Islet of Langerhans (tissue), 1 donor: ENCODE measurements around the gene TSEN34.
"Not testable (repeated sequence)": the region's sequence is repeated elsewhere in the genome, so short reads cannot be mapped to it uniquely, and the experiment has no call there.

Experiments
- FAIRE-seq: peaks from one replicate; lab custom pipeline; 2011; peaks lifted over from hg19 to GRCh38; lab: Jason Lieb, UNC

Gene TSEN34

DNA sequence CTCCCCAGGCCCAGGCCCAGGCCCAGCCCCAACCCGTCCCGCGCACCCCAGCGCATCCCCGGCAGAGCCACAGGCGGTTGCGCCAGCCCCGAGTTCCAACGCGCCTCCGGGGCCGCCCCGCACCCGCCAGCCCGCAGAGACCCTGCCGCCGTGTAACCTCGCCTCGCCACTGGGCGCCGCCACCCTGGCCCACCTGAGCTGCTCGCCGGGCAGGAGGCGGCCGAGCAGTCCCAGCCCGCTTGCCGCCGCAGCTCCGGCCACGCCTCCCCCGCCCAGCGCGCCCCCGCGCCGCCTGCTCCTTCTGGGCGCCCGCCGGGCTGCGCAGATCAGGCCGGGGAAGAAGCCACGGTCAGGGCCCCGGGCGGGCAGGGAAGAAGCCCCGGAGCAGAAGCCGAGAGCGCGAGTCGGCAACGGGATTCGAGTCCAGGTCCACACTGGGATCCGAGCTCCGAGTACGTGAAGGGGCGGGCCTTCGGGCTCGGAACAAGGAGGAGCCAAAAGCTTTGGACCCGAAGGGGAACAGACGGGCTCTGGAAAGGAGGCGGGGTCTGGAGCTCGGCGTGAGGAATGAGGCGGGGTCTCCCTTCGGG is 1.9 kb upstream of the TSEN34 start, which contains the start of gene MBOAT7:
TSS of gene MBOAT7 (minus strand) at position 436 of the 590 bp plus-strand sequence. CDS start 1,072 bp downstream, outside the sequence.
- no peak for FAIRE-seq

DNA sequence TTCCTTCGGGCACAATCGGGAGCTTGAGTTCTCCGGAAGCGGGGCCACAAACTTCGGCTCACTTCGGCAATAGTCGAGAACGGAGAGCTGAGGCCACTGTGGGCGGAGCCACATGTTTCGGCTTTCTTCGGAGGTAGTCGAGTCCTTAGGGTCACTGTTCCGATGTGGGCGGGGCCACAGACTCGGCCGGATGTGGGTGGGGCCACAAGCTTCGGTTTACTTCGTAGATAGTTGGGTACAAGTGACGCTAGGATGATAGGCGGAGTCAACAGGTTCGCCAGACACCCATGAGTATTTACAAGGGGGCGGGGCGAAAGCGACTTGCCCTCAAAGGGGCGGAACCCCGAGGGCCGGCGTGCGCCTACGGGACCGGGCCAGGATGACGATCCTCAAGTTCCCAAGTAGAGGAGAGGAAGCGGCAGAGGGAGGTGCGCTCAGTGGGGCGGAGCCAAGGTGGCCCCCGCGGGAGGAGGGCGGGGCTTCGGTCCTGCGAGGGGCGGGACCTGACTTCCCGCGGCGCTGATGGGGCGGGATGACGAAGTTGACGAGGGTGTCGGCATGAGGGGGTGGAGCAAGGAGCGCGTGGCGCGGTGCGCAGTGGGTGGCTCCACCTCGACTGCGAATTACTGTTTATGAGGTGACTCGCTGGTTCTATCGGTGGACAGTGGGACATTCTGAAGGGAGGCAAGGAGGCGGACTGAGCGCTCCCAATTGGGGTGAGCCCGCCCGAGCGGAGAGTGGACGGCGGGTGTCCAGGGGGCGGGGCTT is 1.2 kb upstream of the TSEN34 start:
- FAIRE-seq, result peak; percentile 98

DNA sequence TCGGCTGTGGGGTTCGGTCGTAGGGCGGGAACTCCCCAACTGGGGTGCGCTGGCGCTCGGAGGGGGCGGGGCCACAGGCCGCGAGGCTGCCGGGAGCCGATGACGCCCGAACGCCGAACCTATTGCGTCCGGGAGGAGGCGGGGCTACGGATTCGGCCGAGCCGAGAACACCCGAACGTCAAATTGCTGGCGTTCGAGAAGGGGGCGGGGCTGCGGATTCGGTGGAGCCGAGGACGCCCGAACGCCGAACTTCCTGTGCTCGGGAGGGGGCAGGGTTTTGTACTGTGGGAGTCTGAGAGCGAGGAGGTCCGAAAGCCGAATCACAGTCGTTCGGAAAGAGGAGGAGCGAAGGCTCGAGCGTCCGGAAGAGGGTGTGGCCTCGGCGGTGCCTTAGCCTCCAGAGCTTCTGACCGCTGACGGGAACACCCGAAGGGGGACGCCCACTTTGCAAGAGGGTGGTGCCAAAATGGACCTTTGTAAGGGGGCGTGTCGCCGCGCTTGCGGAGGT is 551 bp upstream of the TSEN34 start:
- peak; percentile 45 for FAIRE-seq

DNA sequence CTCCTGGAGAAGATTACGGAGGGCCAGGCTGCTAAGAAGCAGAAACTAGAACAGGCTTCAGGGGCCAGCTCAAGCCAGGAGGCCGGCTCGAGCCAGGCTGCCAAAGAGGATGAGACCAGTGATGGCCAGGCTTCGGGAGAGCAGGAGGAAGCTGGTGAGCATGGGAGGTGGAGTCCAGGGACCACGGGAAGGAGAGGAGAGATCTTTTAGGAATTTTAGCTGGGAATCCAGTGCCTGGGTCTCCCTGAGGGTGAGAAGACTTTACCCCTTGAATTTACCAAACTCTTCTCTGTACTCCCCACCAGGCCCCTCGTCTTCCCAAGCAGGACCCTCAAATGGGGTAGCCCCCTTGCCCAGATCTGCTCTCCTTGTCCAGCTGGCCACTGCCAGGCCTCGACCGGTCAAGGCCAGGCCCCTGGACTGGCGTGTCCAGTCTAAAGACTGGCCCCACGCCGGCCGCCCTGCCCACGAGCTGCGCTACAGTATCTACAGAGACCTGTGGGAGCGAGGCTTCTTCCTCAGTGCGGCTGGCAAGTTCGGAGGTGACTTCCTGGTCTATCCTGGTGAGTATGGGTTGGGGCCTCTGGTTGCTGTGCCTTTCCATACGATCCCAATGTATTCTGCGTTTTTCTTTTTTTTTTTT is 824 bp downstream of the TSEN34 start:
- no peak for FAIRE-seq

- FAIRE-seq, result no peak
These were observed 1.9 kb downstream of the TSEN34 start for GRCh38 chr19:54193011-54193410.

- not testable (repeated sequence) for FAIRE-seq
These were observed 3.4 kb downstream of the TSEN34 start for GRCh38 chr19:54194463-54194862.

- FAIRE-seq, result no peak
These were observed 5.4 kb downstream of the TSEN34 start for GRCh38 chr19:54196536-54196935.

- no peak for FAIRE-seq
These were observed 6.0 kb downstream of the TSEN34 start for GRCh38 chr19:54197121-54197520.

GRCh38 chr19:54199401-54199800 is 8.3 kb downstream of the TSEN34 start:
- no peak for FAIRE-seq

- FAIRE-seq, result no peak
These were observed 10.1 kb downstream of the TSEN34 start for GRCh38 chr19:54201172-54201701.

- FAIRE-seq, result no peak
These were observed 10.9 kb downstream of the TSEN34 start for GRCh38 chr19:54201980-54202379.

DNA sequence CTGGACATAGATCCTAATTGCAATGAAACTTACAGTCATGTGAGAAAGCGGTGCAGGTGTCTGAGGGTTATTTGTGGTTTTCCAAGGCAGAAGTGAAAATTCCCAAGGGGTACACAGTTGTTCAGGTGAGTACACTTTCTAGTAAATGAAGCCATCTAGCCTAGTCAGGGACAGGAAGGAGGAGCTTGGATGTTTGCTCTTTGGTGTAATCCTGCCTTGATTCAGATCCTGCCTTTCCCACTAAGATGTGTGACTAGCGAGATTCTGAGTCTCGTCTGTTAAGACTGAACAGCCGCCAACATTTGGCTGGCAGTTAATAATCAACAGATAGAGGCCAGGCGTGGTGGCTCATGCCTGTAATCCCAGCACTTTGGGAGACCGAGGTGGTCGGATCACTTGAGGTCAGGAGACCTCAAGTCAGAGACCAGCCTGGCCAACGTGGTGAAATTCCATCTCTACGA is 12.1 kb downstream of the TSEN34 start:
- FAIRE-seq, result no peak

DNA sequence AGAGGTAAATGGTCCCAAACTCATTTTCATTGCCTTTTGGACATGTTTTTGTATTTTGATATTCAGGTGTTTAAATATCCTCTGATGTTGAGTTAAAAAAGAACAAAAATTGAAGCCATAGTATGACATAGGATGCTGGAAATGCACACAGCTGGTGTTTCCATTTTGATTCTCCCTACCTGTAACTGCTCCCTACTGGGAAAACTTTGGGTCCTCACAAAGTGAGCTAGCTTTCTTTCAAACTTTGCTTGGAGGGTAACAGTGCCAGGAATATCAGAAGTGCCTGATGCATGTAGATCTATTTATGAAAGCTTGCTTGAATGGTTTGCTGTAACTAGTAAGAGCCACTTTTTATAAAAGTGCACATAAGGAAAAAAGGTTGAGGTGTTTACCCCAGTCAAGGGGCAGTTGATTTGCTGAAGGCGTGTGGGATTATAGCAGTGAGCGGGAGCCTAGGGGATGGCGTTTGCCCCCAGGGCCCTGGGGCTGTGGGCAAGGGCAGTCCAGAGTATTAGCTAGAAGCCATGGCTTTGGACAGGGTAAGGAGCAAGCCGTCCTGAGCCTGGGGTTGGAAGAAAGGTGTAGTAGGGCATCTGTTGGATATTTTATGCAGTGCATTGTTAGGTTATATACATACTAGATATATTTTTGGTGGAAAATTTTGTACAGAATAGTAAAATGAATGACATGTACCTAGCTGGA is 13.8 kb downstream of the TSEN34 start:
- no peak for FAIRE-seq

GRCh38 chr19:54206030-54206830 is 15.1 kb downstream of the TSEN34 start:
- FAIRE-seq, result no peak

GRCh38 chr19:54206831-54207177 is 15.7 kb downstream of the TSEN34 start:
- no peak for FAIRE-seq

DNA sequence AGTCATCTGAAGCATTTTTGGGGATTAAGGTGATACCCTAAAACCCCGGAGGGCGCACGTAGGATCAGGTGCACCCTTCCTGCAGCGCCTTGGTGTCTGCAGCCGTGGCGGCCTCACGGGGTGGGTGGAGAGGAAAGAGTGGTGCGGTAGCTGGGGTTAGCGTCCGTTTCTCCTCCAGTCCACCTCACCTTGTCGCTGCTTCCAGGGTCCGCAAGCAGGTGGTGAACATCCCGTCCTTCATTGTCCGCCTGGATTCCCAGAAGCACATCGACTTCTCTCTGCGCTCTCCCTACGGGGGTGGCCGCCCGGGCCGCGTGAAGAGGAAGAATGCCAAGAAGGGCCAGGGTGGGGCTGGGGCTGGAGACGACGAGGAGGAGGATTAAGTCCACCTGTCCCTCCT is 16.1 kb downstream of the TSEN34 start:
- FAIRE-seq, result not testable (repeated sequence)

DNA sequence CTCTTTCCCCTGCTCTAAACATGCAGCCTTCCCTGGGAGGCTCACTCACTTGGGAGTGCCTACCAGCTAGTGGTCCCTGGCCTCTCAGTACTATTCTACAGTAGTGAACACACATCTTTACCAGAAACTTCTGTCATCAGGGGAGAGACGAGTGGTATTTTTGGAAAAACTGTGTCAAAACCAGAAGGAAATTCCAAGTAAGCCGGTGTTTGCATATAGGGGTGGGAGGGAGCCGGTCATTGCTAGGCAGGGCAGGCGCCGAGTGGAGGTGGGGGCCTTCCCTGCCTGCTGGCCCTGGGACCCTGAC is 16.5 kb downstream of the TSEN34 start:
- FAIRE-seq, result no peak

GRCh38 chr19:54207983-54208783 is 17.1 kb downstream of the TSEN34 start:
- FAIRE-seq, result no peak

- no peak for FAIRE-seq
These were observed 17.6 kb downstream of the TSEN34 start for GRCh38 chr19:54208784-54209057.

DNA sequence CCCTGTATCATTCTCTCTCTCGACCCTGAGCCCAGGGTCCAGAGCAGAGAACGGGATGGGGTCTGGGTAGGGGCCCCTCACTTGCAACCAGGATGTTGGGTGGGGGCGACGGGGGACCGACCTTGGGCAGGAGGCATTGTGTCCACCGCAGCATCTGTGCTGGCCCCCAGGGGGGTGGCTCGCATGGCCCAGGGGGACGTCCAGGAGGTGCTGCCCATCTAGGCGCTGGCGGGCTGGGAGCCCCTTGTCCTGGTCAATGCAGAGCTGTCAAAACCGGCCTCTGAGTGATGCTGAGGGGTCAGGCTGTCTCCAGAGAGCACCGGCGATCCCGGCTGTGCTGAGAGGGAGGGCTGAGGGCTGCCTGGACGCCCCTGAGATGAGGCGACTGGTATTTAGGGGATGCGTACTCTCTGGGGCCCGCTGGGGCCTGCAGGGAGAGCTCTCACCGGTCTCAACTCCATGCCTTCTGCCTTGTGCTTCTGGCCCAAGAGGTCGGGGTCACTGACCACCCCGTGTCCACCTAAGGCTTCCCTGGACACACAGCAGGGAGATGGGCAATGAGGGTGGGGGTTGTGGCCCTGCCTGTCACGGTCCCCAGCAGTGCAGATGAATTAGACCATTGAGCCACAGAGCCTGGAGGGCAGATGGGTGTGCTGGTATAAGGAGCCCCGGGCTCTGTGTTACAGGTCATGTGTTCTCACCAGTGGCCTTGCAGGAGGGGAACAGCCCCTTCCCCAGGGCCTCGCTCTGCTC is 18.1 kb downstream of the TSEN34 start:
- FAIRE-seq, result no peak
